ENCODE results near the gene SRSF11.

DNA sequence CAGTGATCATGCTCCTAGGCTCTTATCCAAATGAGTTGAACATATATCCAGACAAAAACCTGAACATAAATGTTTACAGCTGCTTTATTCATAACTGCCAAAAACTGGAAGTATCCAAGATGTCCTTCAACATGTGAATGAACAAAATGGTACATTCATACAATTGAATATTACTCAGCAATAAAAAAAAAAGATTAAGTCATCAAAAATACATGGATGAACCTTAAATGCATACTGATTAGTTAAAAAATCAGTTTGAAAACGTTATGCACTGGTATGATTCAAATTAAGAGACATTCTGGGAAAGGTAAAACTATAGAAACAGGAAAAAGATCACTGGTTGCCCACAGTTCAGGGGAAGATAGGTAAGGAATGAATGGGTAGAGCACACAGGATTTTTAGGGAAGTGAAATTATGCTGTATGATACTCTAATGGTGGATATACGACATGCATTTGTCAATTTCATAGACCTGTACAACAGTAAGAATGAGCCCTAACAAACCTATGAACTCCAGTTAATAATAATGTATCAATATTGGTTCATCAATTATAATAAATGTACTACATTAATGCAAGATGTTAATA, 18.9 kb upstream of the SRSF11 start:
- no peak for TF ChIP-seq EP300 (IDR thresholded peaks at IDR 0.05; ENCODE audit: borderline replicate concordance in 1 of 2, low read depth in 1 of 2, low read length in 1 of 2)
- TF ChIP-seq, protein P1, sequence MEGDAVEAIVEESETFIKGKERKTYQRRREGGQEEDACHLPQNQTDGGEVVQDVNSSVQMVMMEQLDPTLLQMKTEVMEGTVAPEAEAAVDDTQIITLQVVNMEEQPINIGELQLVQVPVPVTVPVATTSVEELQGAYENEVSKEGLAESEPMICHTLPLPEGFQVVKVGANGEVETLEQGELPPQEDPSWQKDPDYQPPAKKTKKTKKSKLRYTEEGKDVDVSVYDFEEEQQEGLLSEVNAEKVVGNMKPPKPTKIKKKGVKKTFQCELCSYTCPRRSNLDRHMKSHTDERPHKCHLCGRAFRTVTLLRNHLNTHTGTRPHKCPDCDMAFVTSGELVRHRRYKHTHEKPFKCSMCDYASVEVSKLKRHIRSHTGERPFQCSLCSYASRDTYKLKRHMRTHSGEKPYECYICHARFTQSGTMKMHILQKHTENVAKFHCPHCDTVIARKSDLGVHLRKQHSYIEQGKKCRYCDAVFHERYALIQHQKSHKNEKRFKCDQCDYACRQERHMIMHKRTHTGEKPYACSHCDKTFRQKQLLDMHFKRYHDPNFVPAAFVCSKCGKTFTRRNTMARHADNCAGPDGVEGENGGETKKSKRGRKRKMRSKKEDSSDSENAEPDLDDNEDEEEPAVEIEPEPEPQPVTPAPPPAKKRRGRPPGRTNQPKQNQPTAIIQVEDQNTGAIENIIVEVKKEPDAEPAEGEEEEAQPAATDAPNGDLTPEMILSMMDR (IDR thresholded peaks at IDR 0.05) = no peak
- no peak for TF ChIP-seq NRF1 (IDR thresholded peaks at IDR 0.05; ENCODE audit: low read depth, low read length)
- TF ChIP-seq SIN3A (IDR thresholded peaks at IDR 0.05; ENCODE audit: borderline replicate concordance, low read depth, low read length) = no peak
- TF ChIP-seq, protein P2, sequence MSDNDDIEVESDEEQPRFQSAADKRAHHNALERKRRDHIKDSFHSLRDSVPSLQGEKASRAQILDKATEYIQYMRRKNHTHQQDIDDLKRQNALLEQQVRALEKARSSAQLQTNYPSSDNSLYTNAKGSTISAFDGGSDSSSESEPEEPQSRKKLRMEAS (IDR thresholded peaks at IDR 0.05; ENCODE audit: low read depth) = no peak
- TF ChIP-seq MXI1 (IDR thresholded peaks at IDR 0.05; ENCODE audit: low read depth, low read length) = no peak
- no peak for TF ChIP-seq POLR2AphosphoS5 (IDR thresholded peaks at IDR 0.05; ENCODE audit: low read depth, low read length)
- no peak for TF ChIP-seq JUND (IDR thresholded peaks at IDR 0.05)
- no peak for TF ChIP-seq TAF1 (IDR thresholded peaks at IDR 0.05; ENCODE audit: borderline replicate concordance, low read depth, low read length)
- no peak for TF ChIP-seq TEAD4 (IDR thresholded peaks at IDR 0.05; ENCODE audit: borderline replicate concordance, insufficient read depth)
- TF ChIP-seq, protein P3, sequence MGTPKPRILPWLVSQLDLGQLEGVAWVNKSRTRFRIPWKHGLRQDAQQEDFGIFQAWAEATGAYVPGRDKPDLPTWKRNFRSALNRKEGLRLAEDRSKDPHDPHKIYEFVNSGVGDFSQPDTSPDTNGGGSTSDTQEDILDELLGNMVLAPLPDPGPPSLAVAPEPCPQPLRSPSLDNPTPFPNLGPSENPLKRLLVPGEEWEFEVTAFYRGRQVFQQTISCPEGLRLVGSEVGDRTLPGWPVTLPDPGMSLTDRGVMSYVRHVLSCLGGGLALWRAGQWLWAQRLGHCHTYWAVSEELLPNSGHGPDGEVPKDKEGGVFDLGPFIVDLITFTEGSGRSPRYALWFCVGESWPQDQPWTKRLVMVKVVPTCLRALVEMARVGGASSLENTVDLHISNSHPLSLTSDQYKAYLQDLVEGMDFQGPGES (IDR thresholded peaks at IDR 0.05; ENCODE audit: low read depth, low read length) = no peak
